Chondrocyte (in vitro differentiated cells): ENCODE measurements around the gene ZBTB7B. TPM values are rescaled to one million over a fixed set of nuclear protein-coding genes. Genes with fewer than 3 reads are reported as not detected.
A peak's percentile ranks its signal among the peaks of the same experiment; 100 is the strongest.

Source experiments
- DNase-seq: peaks from one replicate; pipeline ENCODE4 v3.0.0; 2021; ENCODE audit warnings: mixed read lengths, low spot score
- H3K27ac Mint-ChIP-seq: one replicate; pipeline ENCODE4 v1.8.0; 2021; ENCODE audit warnings: mild to moderate bottlenecking, moderate library complexity, mixed read lengths; ENCODE audit not compliant: unreplicated experiment
- H3K27me3 Mint-ChIP-seq: 2 replicates; pipeline ENCODE4 v1.8.0; 2021; ENCODE audit warnings: low read depth, mixed read lengths
- H3K36me3 Mint-ChIP-seq: 2 replicates; pipeline ENCODE4 v1.8.0; 2021; ENCODE audit warnings: low read depth, mixed read lengths
- H3K4me1 Mint-ChIP-seq: 2 replicates; pipeline ENCODE4 v1.8.0; 2021; ENCODE audit warnings: low read depth, mild to moderate bottlenecking, mixed read lengths
- H3K4me3 Mint-ChIP-seq: one replicate; pipeline ENCODE4 v1.8.0; 2021; ENCODE audit warnings: mild to moderate bottlenecking, moderate library complexity, mixed read lengths; ENCODE audit not compliant: unreplicated experiment
- H3K9me3 Mint-ChIP-seq: 2 replicates; pipeline ENCODE4 v1.8.0; 2021; ENCODE audit warnings: low read depth, mixed read lengths
- total RNA-seq: library from RNA; stranded (reverse); gene quantifications from 3 replicates; pipeline ENCODE4 v1.2.1, GENCODE V29; 2021
- TF ChIP-seq, protein P1 (sequence below): fragments of 200-600 bp; sonication (generic); IDR thresholded peaks from 2 replicates; pipeline ENCODE4 v1.5.0; 2021; ENCODE audit warnings: antibody characterized with exemption, mild to moderate bottlenecking, moderate library complexity

Gene ZBTB7B
- total RNA-seq, 1 donor from 2014 or later = 41.1 TPM

- peak within 1 kb of the TSS; percentile 97 for H3K4me3 Mint-ChIP-seq
- H3K27me3 Mint-ChIP-seq = no peaks in the 10 kb centered on the region
- peak; percentile 47 for DNase-seq
- TF ChIP-seq, protein P1, sequence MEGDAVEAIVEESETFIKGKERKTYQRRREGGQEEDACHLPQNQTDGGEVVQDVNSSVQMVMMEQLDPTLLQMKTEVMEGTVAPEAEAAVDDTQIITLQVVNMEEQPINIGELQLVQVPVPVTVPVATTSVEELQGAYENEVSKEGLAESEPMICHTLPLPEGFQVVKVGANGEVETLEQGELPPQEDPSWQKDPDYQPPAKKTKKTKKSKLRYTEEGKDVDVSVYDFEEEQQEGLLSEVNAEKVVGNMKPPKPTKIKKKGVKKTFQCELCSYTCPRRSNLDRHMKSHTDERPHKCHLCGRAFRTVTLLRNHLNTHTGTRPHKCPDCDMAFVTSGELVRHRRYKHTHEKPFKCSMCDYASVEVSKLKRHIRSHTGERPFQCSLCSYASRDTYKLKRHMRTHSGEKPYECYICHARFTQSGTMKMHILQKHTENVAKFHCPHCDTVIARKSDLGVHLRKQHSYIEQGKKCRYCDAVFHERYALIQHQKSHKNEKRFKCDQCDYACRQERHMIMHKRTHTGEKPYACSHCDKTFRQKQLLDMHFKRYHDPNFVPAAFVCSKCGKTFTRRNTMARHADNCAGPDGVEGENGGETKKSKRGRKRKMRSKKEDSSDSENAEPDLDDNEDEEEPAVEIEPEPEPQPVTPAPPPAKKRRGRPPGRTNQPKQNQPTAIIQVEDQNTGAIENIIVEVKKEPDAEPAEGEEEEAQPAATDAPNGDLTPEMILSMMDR = peak; percentile 82
- peaks cover 51% of the 10 kb centered on the region for H3K4me1 Mint-ChIP-seq
- peak within 1 kb of the TSS; percentile 99 for H3K27ac Mint-ChIP-seq
- H3K9me3 Mint-ChIP-seq = no peaks in the 10 kb centered on the region
- peaks cover 2% of the 10 kb centered on the region for H3K36me3 Mint-ChIP-seq
Observed at GRCh38 chr1:154955718-154956543, 46.7 kb upstream of the ZBTB7B start, which contains the start of gene PBXIP1. Gene PBXIP1, minus strand, starts transcription at chr1:154956099. Its CDS starts 2,378 bp downstream, at chr1:154953721.

GRCh38 chr1:154956544-154956941, 46.1 kb upstream of the ZBTB7B start:
- peak; percentile 47 for DNase-seq
- H3K27me3 Mint-ChIP-seq = no peaks in the 10 kb centered on the region
- peak overlapping the region; percentile 97 for H3K4me3 Mint-ChIP-seq
- peak overlapping the region; percentile 99 for H3K27ac Mint-ChIP-seq
- H3K9me3 Mint-ChIP-seq = no peaks in the 10 kb centered on the region
- TF ChIP-seq, protein P1 = no peak
- peaks cover 2% of the 10 kb centered on the region for H3K36me3 Mint-ChIP-seq
- H3K4me1 Mint-ChIP-seq = peaks cover 54% of the 10 kb centered on the region

GRCh38 chr1:154957091-154957657, 45.4 kb upstream of the ZBTB7B start:
- TF ChIP-seq, protein P1 = no peak
- Mint-ChIP-seq H3K27ac (peak overlapping the region; percentile 99), H3K4me1 (peaks cover 55% of the 10 kb centered on the region), H3K27me3 (no peaks in the 10 kb centered on the region), H3K4me3 (no peak overlapping the region), H3K36me3 (peaks cover 2% of the 10 kb centered on the region), H3K9me3 (no peaks in the 10 kb centered on the region)
- peak; percentile 25 for DNase-seq

DNA sequence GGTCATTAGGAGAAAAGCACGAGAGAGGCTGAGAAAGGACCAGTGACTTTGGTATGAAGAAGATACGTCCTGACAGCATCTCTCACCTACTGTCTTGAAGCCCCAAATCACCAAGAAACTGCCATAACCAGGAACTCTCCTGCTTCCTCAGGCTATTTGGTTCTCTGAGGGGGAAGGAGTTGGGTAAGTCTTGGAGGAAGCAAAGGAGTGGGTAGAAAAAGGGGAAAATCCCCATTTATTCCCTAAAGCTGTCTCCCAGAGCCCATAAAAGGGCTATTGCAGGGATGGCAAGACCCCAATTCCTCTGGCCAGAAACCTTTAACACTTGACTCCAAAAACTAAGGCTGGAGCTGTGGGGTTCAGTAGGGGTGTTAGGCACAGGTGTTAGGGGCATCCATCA, 44.6 kb upstream of the ZBTB7B start:
- Mint-ChIP-seq H3K36me3 (peaks cover 3% of the 10 kb centered on the region), H3K9me3 (no peaks in the 10 kb centered on the region), H3K27ac (no peak overlapping the region), H3K4me3 (no peak overlapping the region), H3K4me1 (peaks cover 56% of the 10 kb centered on the region), H3K27me3 (no peaks in the 10 kb centered on the region)
- TF ChIP-seq, protein P1 = no peak
- no peak for DNase-seq

DNA sequence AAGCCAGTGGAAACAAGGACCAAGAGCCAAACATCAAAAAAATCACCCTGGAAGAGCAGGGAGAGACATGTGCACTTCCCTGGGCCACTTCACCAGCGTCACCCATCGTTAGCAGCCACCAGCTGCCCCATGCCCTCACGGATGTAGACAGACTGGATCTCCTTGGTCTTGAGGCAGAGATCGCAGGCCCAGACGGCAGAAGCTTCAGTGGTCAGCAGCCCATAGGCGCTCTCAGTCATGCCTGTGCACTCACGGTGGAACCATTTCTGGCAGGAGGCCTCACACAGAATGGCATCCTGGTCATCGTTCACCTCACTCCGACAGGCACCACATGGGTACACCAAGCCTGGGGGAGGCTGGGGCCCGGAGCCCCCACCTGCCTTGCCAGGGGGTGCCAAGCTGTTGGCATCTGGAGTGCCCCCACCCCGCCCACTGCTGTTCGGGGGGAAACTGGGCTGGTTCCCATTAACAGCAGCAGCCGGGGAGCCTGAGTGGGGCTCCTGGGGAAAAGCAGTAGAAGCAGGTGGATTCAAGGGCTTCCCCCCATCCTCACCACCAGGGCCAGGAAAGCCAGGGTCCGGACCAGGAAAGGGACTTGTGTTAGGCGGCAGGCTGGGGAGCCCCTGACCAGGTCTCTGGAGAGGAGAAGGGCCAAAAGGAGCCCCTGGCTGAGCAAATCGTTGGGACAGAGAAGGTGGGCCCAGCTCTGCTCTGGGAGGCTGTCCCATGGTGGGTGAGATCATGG, 43.7 kb upstream of the ZBTB7B start:
- Mint-ChIP-seq H3K36me3 (peaks cover 7% of the 10 kb centered on the region), H3K27ac (no peak overlapping the region), H3K9me3 (no peaks in the 10 kb centered on the region), H3K4me3 (no peak overlapping the region), H3K27me3 (no peaks in the 10 kb centered on the region), H3K4me1 (peaks cover 60% of the 10 kb centered on the region)
- peak; percentile 66 for DNase-seq
- TF ChIP-seq, protein P1 = no peak
